OCI-LY7 (cell line): ENCODE results near the gene PAK5. TPM values are rescaled to one million over a fixed set of nuclear protein-coding genes. Genes with fewer than 3 reads are reported as not detected.

ENCODE experiments used
- BruUV-seq: library from RNA; stranded (reverse); fragments of 400-500 nt; replicated peaks from 2 replicates; lab custom pipeline; 2021; lab: Mats Ljungman, UMichigan
- CTCF ChIA-PET: fragments of 300-600 bp; sonication (Branson Sonifier 250); formaldehyde crosslinking; loops from one replicate; lab custom pipeline; 2022; ENCODE audit warnings: antibody characterized with exemption; ENCODE audit not compliant: unreplicated experiment; lab: Charles Lee
- POLR2A ChIA-PET: fragments of 300-600 bp; sonication (Branson Sonifier 250); formaldehyde crosslinking; loops from one replicate; lab custom pipeline; 2022; ENCODE audit warnings: antibody characterized with exemption; lab: Charles Lee
- DNase-seq: peaks from one replicate; pipeline ENCODE4 v3.0.0-alpha.2; 2015; ENCODE audit warnings: low spot score
- H2AFZ ChIP-seq: fragments of 200-600 bp; sonication (generic), shearing (Covaris generic); 2 replicates; pipeline ENCODE4 v1.6.1; 2014; ENCODE audit warnings: mild to moderate bottlenecking, antibody characterized with exemption, low read length, moderate library complexity
- H3K27ac ChIP-seq: fragments of 200-600 bp; sonication (generic); 2 replicates; pipeline ENCODE4 v1.5.1; 2014; ENCODE audit warnings: mixed run types, low read depth, mild to moderate bottlenecking, moderate library complexity, low read length, inconsistent platforms; ENCODE audit not compliant: poor library complexity, severe bottlenecking
- H3K36me3 ChIP-seq: fragments of 200-600 bp; sonication (generic); 2 replicates; pipeline ENCODE4 v1.6.1; 2014; ENCODE audit warnings: mild to moderate bottlenecking, antibody characterized with exemption, low read length, moderate library complexity, mixed read lengths; ENCODE audit not compliant: insufficient read depth
- H3K4me1 ChIP-seq: fragments of 200-600 bp; sonication (generic); 2 replicates; pipeline ENCODE4 v1.5.1; 2014; ENCODE audit warnings: mild to moderate bottlenecking, low read length; ENCODE audit not compliant: insufficient read depth, poor library complexity, severe bottlenecking
- H3K4me2 ChIP-seq: fragments of 200-600 bp; sonication (generic); 2 replicates; pipeline ENCODE4 v1.6.1; 2014; ENCODE audit warnings: mild to moderate bottlenecking, low read length
- H3K4me3 ChIP-seq: fragments of 200-600 bp; sonication (generic); 2 replicates; pipeline ENCODE4 v1.5.1; 2014; ENCODE audit warnings: mild to moderate bottlenecking, low read depth, low read length; ENCODE audit not compliant: poor library complexity, severe bottlenecking
- H3K79me2 ChIP-seq: fragments of 200-600 bp; sonication (generic); 2 replicates; pipeline ENCODE4 v1.6.1; 2016; ENCODE audit warnings: low read depth, mild to moderate bottlenecking, low read length, moderate library complexity, mixed read lengths; ENCODE audit not compliant: insufficient read depth
- H3K9me2 ChIP-seq: fragments of 200-600 bp; sonication (generic); 2 replicates; pipeline ENCODE4 v1.6.1; 2016; ENCODE audit warnings: mild to moderate bottlenecking, low read length, mixed read lengths; ENCODE audit not compliant: insufficient read depth
- H3K9me3 ChIP-seq: fragments of 200-600 bp; sonication (generic); 2 replicates; pipeline ENCODE4 v1.6.1; 2014; ENCODE audit warnings: mild to moderate bottlenecking, mixed run types, low read length, mixed read lengths
- H4K20me1 ChIP-seq: fragments of 200-600 bp; sonication (generic); 2 replicates; pipeline ENCODE4 v1.6.1; 2014; ENCODE audit warnings: mild to moderate bottlenecking, antibody characterized with exemption, low read length, moderate library complexity, mixed read lengths; ENCODE audit not compliant: insufficient read depth
- CTCF ChIP-seq: fragments of 200-600 bp; sonication (generic); conservative IDR thresholded peaks from 2 replicates; pipeline ENCODE4 v1.5.1; 2014; ENCODE audit warnings: mild to moderate bottlenecking, antibody characterized with exemption, low read length, moderate library complexity, mixed read lengths
- EZH2phosphoT487 ChIP-seq: fragments of 200-600 bp; sonication (generic); IDR thresholded peaks from 2 replicates; pipeline ENCODE4 v1.6.1; 2018; ENCODE audit warnings: low read depth, borderline replicate concordance, mild to moderate bottlenecking, mixed run types, antibody characterized with exemption, low read length, moderate library complexity, mixed read lengths
- intact Hi-C: fragments of 100-400 bp; cut with micrococcal nuclease; formaldehyde crosslinking; loops from one replicate; pipeline ENCODE4 v1.10.0; 2022; ENCODE audit not compliant: unreplicated experiment
- total RNA-seq, 2 experiments: library from RNA; depleted of rRNA in 1 of 2; stranded (reverse); fragments of >200 nt in 1 of 2; shearing (Covaris generic) in 1 of 2; gene quantifications; 2 replicates each; pipeline ENCODE4 v1.2.3, GENCODE V29; 2014 to 2022

The PAK5 gene
- total RNA-seq, 2 experiments from 2014 or later: not detected

GRCh38 chr20:9576695-9577094 lies 262.2 kb downstream of the PAK5 start:
- Histone ChIP-seq H3K4me2 (no peak overlapping the region), H3K4me3 (no peak overlapping the region), H3K79me2 (no peaks in the 10 kb centered on the region), H3K36me3 (no peaks in the 10 kb centered on the region), H3K4me1 (no peaks in the 10 kb centered on the region), H4K20me1 (no peaks in the 10 kb centered on the region), H3K9me2 (no peaks in the 10 kb centered on the region), H2AFZ (no peak overlapping the region), H3K9me3 (no peaks in the 10 kb centered on the region), H3K27ac (no peak overlapping the region)
- no peak for DNase-seq
- ChIA-PET POLR2A (interaction anchor here (0.8 kb wide), 1 partner anchor 16 kb away, joined by 4 read pairs; no protein-coding TSS in a partner anchor), CTCF (no interaction called here)
- intact Hi-C loops: no loop called here
- TF ChIP-seq CTCF (no peak), EZH2phosphoT487 (no peak)
- no TSS peak for BruUV-seq

- intact Hi-C loops: no loop called here
- Histone ChIP-seq H2AFZ (no peak overlapping the region), H3K4me2 (no peak overlapping the region), H3K4me3 (no peak overlapping the region), H3K9me2 (no peaks in the 10 kb centered on the region), H3K36me3 (no peaks in the 10 kb centered on the region), H4K20me1 (no peaks in the 10 kb centered on the region), H3K9me3 (no peaks in the 10 kb centered on the region), H3K4me1 (no peaks in the 10 kb centered on the region), H3K27ac (no peak overlapping the region), H3K79me2 (no peaks in the 10 kb centered on the region)
- POLR2A ChIA-PET: interaction anchor here (0.8 kb wide), 1 partner anchor 17 kb away, joined by 4 read pairs; no protein-coding TSS in a partner anchor
- no peak for TF ChIP-seq EZH2phosphoT487
- no peak for TF ChIP-seq CTCF
- CTCF ChIA-PET: no interaction called here
- no TSS peak for BruUV-seq
- DNase-seq: no peak
Measured at GRCh38 chr20:9575836-9576235, 263.0 kb downstream of the PAK5 start.

GRCh38 chr20:9574776-9575175 lies 264.1 kb downstream of the PAK5 start:
- intact Hi-C loops: no loop called here
- ChIA-PET POLR2A (interaction anchor here (0.6 kb wide), 1 partner anchor 16 kb away, joined by 3 read pairs; no protein-coding TSS in a partner anchor), CTCF (no interaction called here)
- Histone ChIP-seq H3K27ac (no peak overlapping the region), H3K36me3 (no peaks in the 10 kb centered on the region), H3K4me3 (no peak overlapping the region), H3K9me3 (no peaks in the 10 kb centered on the region), H3K79me2 (no peaks in the 10 kb centered on the region), H2AFZ (no peak overlapping the region), H3K4me2 (no peak overlapping the region), H3K4me1 (no peaks in the 10 kb centered on the region), H3K9me2 (no peaks in the 10 kb centered on the region), H4K20me1 (no peaks in the 10 kb centered on the region)
- BruUV-seq: no TSS peak
- TF ChIP-seq CTCF (no peak), EZH2phosphoT487 (no peak)
- no peak for DNase-seq
